Smooth muscle cell (in vitro differentiated cells): ENCODE data around the gene MYADM. TPM values are rescaled to one million over a fixed set of nuclear protein-coding genes. Genes with fewer than 3 reads are reported as not detected.

ENCODE experiments used
- DNase-seq: peaks from one replicate; lab custom pipeline; 2025; ENCODE audit not compliant: unreplicated experiment; lab: John Stamatoyannopoulos, UW
- H2AFZ ChIP-seq: fragments of 200-600 bp; sonication (generic); 2 replicates; pipeline ENCODE4 v1.6.0; 2016; ENCODE audit warnings: antibody characterized with exemption, low read depth, mild to moderate bottlenecking
- H3F3A ChIP-seq: fragments of 200-600 bp; sonication (generic); 2 replicates; pipeline ENCODE4 v1.6.0; 2017; ENCODE audit warnings: antibody characterized with exemption, low read depth
- H3K27ac ChIP-seq: fragments of 200-600 bp; sonication (generic); 2 replicates; pipeline ENCODE4 v1.5.1; 2016; ENCODE audit warnings: low read depth, mild to moderate bottlenecking
- H3K27me3 ChIP-seq: fragments of 200-600 bp; sonication (generic); 2 replicates; pipeline ENCODE4 v1.6.1; 2016; ENCODE audit warnings: low read depth, mild to moderate bottlenecking
- H3K36me3 ChIP-seq: fragments of 200-600 bp; sonication (generic); 2 replicates; pipeline ENCODE4 v1.5.1; 2016; ENCODE audit warnings: low read depth
- H3K4me1 ChIP-seq: fragments of 200-600 bp; sonication (generic); 2 replicates; pipeline ENCODE4 v1.5.1; 2016; ENCODE audit warnings: low read depth
- H3K4me2 ChIP-seq: fragments of 200-600 bp; sonication (generic); 2 replicates; pipeline ENCODE4 v1.6.0; 2016; ENCODE audit warnings: mild to moderate bottlenecking
- H3K4me3 ChIP-seq: fragments of 200-600 bp; sonication (generic); 2 replicates; pipeline ENCODE4 v1.5.1; 2016; ENCODE audit warnings: mild to moderate bottlenecking
- H3K79me2 ChIP-seq: fragments of 200-600 bp; sonication (generic); 2 replicates; pipeline ENCODE4 v1.6.0; 2016; ENCODE audit warnings: low read depth, mild to moderate bottlenecking
- H3K9ac ChIP-seq: fragments of 200-600 bp; sonication (generic); 2 replicates; pipeline ENCODE4 v1.6.0; 2016; ENCODE audit warnings: low read depth
- H3K9me3 ChIP-seq: fragments of 200-600 bp; sonication (generic); replicated peaks from 2 replicates; pipeline ENCODE4 v1.5.1; 2016; ENCODE audit warnings: low read depth
- H4K20me1 ChIP-seq: fragments of 200-600 bp; sonication (generic); 2 replicates; pipeline ENCODE4 v1.6.0; 2016; ENCODE audit warnings: low read depth
- WGBS: methylation state at CpG from one replicate; pipeline ENCODE4 v1.1.7; 2016; ENCODE audit warnings: low lambda C conversion rate; 5-methylcytosine and 5-hydroxymethylcytosine counted together
- polyA plus RNA-seq: library from polyadenylated mRNA; unstranded; fragments of >200 nt; fragmentation: Nextera tagmentation; extraction: Ambion mirVana; gene quantifications from 2 replicates; pipeline ENCODE4 v1.2.1, GENCODE V29; 2016
- total RNA-seq: library from RNA; depleted of rRNA; stranded (reverse); fragments of >200 nt; gene quantifications from 2 replicates; pipeline ENCODE4 v1.2.3, GENCODE V29; 2014
- TF ChIP-seq, protein P1 (sequence below): fragments of 200-600 bp; sonication (generic); IDR thresholded peaks from 2 replicates; pipeline ENCODE4 v1.5.1; 2017; ENCODE audit warnings: borderline replicate concordance, mild to moderate bottlenecking, antibody characterized with exemption; ENCODE audit not compliant: insufficient read depth, poor library complexity, severe bottlenecking

MYADM gene
- total and polyA plus RNA-seq, 2 experiments from 2014 or later = 97.6 to 193 TPM

DNA sequence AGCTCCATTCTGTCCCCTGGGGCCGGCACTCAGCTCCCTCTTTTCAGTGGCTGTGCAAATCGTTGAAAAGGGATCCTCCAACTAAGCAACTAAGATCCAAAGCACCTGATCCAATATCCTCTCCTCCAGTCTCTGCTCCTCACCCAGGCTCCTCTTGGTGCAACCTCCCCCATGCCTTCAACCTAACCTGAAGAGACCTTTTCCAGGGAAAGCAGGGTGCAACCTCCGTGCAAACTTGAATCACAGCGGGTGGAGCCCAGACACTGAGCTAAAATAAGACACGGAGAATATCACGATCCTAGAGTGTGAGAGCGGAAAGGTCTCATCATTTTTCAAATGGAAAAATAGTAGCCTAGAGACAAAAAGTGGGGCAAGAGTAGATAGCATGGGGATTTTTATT lies 49.7 kb downstream of the MYADM start:
- Histone ChIP-seq H3F3A (no peaks in the 10 kb centered on the region), H3K4me2 (no peak overlapping the region), H3K9me3 (no peaks in the 10 kb centered on the region), H2AFZ (no peak overlapping the region), H3K79me2 (no peaks in the 10 kb centered on the region), H4K20me1 (no peaks in the 10 kb centered on the region), H3K9ac (no peak overlapping the region), H3K4me3 (no peak overlapping the region), H3K27ac (no peak overlapping the region), H3K27me3 (no peaks in the 10 kb centered on the region), H3K36me3 (no peaks in the 10 kb centered on the region), H3K4me1 (no peaks in the 10 kb centered on the region)
- WGBS = 95% methylated on average over 7 of the region's 7 CpGs
- DNase-seq = no peak
- TF ChIP-seq, protein P1, sequence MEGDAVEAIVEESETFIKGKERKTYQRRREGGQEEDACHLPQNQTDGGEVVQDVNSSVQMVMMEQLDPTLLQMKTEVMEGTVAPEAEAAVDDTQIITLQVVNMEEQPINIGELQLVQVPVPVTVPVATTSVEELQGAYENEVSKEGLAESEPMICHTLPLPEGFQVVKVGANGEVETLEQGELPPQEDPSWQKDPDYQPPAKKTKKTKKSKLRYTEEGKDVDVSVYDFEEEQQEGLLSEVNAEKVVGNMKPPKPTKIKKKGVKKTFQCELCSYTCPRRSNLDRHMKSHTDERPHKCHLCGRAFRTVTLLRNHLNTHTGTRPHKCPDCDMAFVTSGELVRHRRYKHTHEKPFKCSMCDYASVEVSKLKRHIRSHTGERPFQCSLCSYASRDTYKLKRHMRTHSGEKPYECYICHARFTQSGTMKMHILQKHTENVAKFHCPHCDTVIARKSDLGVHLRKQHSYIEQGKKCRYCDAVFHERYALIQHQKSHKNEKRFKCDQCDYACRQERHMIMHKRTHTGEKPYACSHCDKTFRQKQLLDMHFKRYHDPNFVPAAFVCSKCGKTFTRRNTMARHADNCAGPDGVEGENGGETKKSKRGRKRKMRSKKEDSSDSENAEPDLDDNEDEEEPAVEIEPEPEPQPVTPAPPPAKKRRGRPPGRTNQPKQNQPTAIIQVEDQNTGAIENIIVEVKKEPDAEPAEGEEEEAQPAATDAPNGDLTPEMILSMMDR = no peak

Other genes starting within 250 kb of the MYADM start
- not detected in 2 replicates for gene DPRX, start 235.9 kb upstream of the MYADM start, total RNA-seq
- gene DPRX, start 235.9 kb upstream of the MYADM start, polyA plus RNA-seq = not detected in 2 replicates
- 0.04 TPM in 1 of 2 replicates, not detected in the other for gene NLRP12, start 43.6 kb upstream of the MYADM start, total RNA-seq
- gene NLRP12, start 43.6 kb upstream of the MYADM start, polyA plus RNA-seq = not detected in 2 replicates
- gene PRKCG, start 14.3 kb downstream of the MYADM start, total RNA-seq = 0.18 TPM in 1 of 2 replicates, not detected in the other
- 0.51 and 0.59 TPM in 2 replicates for gene PRKCG, start 14.3 kb downstream of the MYADM start, polyA plus RNA-seq
- 2.3 and 6.1 TPM in 2 replicates for gene CACNG7, start 41.4 kb downstream of the MYADM start, total RNA-seq
- gene CACNG7, start 41.4 kb downstream of the MYADM start, polyA plus RNA-seq = 0.59 and 1.3 TPM in 2 replicates
- 0.04 and 0.31 TPM in 2 replicates for gene CACNG8, start 95.1 kb downstream of the MYADM start, total RNA-seq
- gene CACNG8, start 95.1 kb downstream of the MYADM start, polyA plus RNA-seq = 0.03 and 0.19 TPM in 2 replicates
- 0.13 TPM in 1 of 2 replicates, not detected in the other for gene CACNG6, start 123.8 kb downstream of the MYADM start, total RNA-seq
- gene CACNG6, start 123.8 kb downstream of the MYADM start, polyA plus RNA-seq = not detected in 2 replicates
- not detected in 2 replicates for gene VSTM1, start 196.0 kb downstream of the MYADM start, total RNA-seq
- not detected in 2 replicates for gene VSTM1, start 196.0 kb downstream of the MYADM start, polyA plus RNA-seq
- gene TARM1, start 213.5 kb downstream of the MYADM start, total RNA-seq = not detected in 2 replicates
- not detected in 2 replicates for gene TARM1, start 213.5 kb downstream of the MYADM start, polyA plus RNA-seq
- gene OSCAR, start 232.9 kb downstream of the MYADM start, total RNA-seq = 1.1 TPM in 1 of 2 replicates, not detected in the other
- gene OSCAR, start 232.9 kb downstream of the MYADM start, polyA plus RNA-seq = 0.90 and 1.7 TPM in 2 replicates
- gene NDUFA3, start 235.0 kb downstream of the MYADM start, total RNA-seq = 9.5 and 29.8 TPM in 2 replicates
- 249 and 264 TPM in 2 replicates for gene NDUFA3, start 235.0 kb downstream of the MYADM start, polyA plus RNA-seq
- gene TFPT, start 247.8 kb downstream of the MYADM start, total RNA-seq = 14.2 and 17.1 TPM in 2 replicates
- 56.0 and 58.1 TPM in 2 replicates for gene TFPT, start 247.8 kb downstream of the MYADM start, polyA plus RNA-seq
- gene PRPF31, start 247.9 kb downstream of the MYADM start, total RNA-seq = 40.9 and 42.8 TPM in 2 replicates
- 77.1 and 81.2 TPM in 2 replicates for gene PRPF31, start 247.9 kb downstream of the MYADM start, polyA plus RNA-seq